Superior temporal gyrus (tissue), 1 donor: ENCODE results near the gene TRPM3.
"Not testable (repeated sequence)": the region's sequence is repeated elsewhere in the genome, so short reads cannot be mapped to it uniquely, and the experiment has no call there.

Source experiments
- DNase-seq: peaks from one replicate; pipeline ENCODE4 v3.0.0-alpha.2; 2016; ENCODE audit errors: extremely low spot score

TRPM3 gene

GRCh38 chr9:70998962-70999361, 122.5 kb downstream of the TRPM3 start:
- no peak for DNase-seq

GRCh38 chr9:70995511-70995910, 125.9 kb downstream of the TRPM3 start:
- DNase-seq: no peak

DNA sequence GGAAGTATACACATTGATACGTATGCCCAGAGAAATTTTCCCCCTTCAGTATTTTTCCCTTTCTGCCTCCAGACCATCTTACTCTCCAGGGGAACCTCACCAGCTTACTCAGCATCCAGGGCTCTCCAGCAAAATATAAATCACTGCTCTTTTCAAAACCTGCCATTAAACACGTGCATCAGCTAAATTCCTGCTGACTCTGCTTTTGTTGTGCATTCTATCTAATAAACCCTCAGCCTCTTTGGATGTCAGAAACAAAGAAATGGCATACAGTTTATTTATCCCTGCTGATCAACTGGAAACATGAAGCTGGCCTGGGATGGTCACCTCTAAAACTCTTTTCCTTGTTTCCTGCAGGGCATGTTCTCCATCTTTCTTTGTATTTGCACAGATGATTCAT, 126.8 kb downstream of the TRPM3 start:
- DNase-seq: no peak

- no peak for DNase-seq
Observed at GRCh38 chr9:70988551-70988950, 132.9 kb downstream of the TRPM3 start.

- no peak for DNase-seq
Observed at GRCh38 chr9:70987986-70988385, 133.4 kb downstream of the TRPM3 start.

GRCh38 chr9:70986984-70987383, 134.4 kb downstream of the TRPM3 start:
- no peak for DNase-seq

DNA sequence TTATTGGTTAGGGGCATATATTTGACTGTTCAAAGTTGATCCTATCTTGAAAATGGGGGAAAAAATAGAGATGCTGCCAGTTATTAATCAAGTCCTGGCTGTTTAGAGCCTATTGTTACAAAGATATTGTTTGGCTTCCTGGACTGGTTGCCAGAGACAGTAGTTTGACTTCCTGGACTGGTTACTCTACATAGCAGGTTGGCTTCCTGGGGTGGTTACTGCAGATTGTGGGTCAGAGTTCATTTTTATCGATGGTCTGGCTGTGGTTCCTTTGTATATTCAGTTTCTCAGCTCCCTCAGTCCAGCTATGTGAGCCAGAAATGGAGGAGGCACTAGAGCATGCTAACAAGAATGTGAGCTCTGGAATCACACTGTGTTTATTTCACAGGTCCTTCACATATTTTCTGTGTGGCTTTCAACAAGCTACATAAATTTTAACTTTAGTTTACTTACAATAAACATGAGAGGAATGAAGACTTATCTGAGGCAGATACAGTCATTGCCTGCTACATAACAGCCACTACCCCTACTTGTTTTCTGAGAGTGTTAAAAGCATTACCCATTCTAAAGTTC, 137.6 kb downstream of the TRPM3 start:
- DNase-seq: no peak

- DNase-seq: no peak
Observed at GRCh38 chr9:70981312-70981711, 140.1 kb downstream of the TRPM3 start.

DNA sequence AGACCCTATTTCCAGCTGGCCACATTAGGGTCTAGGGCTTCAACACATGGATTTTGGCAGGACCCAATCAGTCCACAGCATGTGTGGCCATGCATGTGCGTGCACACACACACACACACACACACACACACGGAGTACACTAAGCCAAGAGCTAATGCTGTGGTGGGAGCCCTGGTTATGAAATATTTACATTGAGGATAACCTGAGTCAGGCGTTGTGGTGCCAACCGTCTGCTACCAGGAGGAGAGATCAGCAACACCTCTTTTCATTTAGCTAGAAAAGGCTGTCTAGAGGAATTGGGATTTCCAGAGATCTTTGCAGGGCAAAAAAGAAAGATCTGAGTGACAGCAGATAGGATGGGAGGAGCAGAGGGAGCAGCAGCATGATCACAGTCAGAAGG, 141.5 kb downstream of the TRPM3 start:
- DNase-seq: no peak

DNA sequence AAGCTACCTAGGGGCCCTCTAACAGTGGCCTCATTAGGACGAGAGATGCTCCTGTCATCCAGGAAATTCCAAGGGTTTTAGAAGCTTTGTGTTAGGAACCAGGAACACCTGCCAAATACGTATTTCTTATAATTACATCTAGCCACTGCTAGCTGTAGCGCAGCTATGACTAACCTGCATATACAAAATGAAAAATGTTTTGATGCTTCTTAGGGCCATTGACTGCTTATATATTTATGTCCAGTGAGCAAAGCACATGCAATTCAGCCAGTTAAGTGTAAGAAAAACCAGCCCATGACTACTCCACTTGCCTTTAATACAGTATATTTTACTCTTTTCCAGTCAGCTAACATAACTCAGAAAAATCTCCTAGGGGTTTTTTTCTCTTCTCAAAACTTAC, 143.3 kb downstream of the TRPM3 start:
- DNase-seq: no peak

- DNase-seq: no peak
Observed at GRCh38 chr9:70975821-70976220, 145.6 kb downstream of the TRPM3 start.

- DNase-seq: no peak
Observed at GRCh38 chr9:70971723-70972122, 149.7 kb downstream of the TRPM3 start.

- DNase-seq: not testable (repeated sequence)
Observed at GRCh38 chr9:70966380-70966779, 155.0 kb downstream of the TRPM3 start.

DNA sequence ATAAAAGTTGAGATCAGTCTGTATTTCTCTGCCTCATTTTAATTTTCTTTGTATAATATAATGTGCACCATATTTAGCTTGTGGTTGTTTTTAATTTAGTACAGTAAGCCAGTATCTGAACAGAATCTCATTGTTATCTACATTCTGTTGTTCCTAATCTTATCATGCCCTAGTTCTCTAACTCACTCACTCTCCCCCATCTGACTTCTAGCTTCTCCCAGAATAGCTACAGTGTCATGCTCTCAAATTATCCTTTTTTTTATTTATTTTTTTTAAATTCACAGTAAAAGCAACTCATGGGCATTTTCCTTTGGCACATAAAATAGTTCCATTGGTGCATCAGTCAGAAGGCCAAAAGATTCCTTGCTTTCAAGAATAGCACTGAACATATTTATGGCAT, 156.6 kb downstream of the TRPM3 start:
- no peak for DNase-seq

DNA sequence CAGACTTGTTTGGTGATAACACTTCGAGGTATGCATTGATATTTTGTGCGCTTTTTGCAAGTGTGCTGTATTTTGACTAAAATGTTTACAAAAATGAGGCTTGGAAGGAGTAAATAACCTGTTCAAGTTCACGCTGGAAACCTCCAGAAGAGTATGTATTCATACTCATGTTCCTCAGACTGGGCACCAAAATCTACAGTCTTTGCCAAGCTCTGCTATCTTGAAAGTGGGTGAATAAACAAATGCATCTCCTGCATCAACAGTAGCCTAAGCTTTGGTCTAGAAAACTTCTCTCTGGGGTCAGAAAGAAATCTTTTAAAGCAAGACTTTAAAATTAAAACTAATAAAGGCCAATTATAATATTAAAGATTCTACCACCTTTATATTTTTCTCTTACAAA, 157.9 kb downstream of the TRPM3 start:
- DNase-seq: no peak

- no peak for DNase-seq
Observed at GRCh38 chr9:70962761-70963440, 158.5 kb downstream of the TRPM3 start.

DNA sequence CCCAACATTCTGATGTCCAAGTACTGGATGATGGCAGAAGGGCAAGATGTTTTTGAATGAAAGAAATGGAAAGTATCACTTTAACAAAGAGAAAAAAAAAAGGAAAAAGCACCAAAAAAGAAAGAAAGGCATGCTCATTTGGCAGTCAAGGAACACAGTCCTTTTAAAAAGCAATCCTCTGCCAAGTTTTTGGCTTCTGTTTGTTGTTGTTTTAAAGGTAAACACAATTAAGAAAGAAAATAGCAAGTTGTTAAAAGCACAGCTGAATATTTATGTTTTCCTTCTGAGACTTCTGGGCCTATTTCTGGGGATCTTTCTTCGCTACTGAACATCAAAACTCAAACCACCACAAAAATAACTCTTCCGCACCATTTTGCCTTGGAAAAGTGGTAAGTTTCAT, 162.1 kb downstream of the TRPM3 start:
- DNase-seq: no peak

- no peak for DNase-seq
Observed at GRCh38 chr9:70954596-70955143, 166.8 kb downstream of the TRPM3 start.

DNA sequence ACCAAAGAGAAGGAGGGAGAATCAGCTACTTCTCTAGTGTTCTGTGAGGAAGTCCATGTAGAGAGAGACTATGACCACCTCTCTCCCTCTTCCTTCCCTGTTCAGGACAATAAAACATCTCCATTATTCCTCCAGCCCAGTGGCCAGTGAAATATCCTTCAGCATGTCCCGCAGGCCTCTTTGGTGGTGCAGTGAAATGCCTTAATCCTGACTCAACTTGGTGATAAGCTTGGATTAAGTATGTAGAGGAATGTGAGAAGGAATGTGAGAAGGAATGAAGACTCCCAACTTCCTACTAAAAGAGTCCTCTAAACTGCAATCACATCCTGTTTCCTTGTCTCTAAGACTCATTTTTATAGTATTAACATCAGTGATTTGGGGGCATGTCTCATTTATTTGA, 167.3 kb downstream of the TRPM3 start:
- DNase-seq: no peak

- no peak for DNase-seq
Observed at GRCh38 chr9:70951749-70952727, 169.4 kb downstream of the TRPM3 start.

DNA sequence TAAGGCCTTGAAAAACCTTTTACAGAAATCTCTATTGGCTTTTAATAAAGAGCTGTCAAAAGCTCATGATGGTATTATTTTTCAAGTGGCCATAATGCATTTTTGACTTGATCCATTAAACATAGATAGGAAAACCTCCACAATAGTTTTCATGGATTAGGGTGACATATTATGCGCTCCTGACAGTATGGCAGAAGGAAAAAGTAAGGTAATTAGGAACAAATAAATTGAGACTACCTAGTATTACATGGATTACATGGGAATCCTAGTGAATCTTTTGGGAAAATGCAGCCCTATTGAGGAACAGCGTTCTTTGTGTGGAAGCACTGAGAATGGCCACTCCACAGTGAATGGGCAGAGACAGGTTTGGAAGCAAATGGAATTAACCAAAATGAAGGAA, 171.2 kb downstream of the TRPM3 start:
- DNase-seq: no peak

DNA sequence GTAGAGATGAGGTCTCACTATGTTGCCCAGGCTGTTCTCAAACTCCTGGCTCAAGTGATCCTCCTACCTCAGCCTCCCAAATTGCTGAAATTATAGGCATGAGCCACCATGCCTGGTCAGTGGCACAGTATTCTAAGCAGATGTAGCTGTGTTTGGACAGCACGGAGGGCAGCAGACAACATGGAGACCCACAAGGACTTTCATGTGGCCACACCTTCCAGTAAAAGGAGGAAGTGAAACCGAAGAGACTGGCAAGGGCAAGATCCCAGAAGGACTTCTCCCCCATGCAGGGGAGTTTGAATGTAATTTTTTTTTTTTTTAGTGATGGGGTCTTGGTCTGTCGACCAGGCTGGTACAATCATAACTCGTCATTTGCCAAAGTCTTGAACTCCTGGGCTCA, 172.2 kb downstream of the TRPM3 start:
- no peak for DNase-seq
